MM.1S (cell line): Measurements from ENCODE around the gene COX10.

Experiments used
- EZH2 ChIP-seq: fragments of 300-600 bp; sonication (generic); optimal IDR thresholded peaks from 2 replicates; pipeline ENCODE3; 2017; ENCODE audit warnings: low read depth, mild to moderate bottlenecking, antibody characterized with exemption, low read length, mixed read lengths
- TF ChIP-seq, protein P1 (sequence below): fragments of 300-600 bp; sonication (generic); IDR thresholded peaks from 2 replicates; pipeline ENCODE4 v1.5.1; 2016; ENCODE audit warnings: antibody characterized with exemption, low read length, mixed read lengths

DNA sequence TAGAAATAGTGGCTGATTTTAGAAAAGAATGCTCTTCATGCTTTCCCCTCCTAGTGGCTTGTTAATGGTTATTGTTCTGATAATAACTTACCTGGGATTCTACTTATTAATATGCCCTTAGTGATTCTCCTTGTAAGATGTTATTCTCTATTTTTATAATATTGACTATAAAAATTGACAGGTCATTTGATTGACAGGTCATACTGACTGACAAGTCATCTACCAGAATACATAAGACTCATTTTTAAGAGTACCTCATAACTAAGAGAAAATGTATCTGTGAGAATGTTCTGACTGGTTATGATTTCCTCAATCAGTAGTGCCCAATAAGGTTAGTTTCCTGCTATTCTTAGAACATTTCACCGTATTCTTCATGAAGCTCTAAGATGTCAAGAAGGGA lies 8.6 kb upstream of the COX10 start:
- TF ChIP-seq EZH2 = no peak
- TF ChIP-seq, protein P1, sequence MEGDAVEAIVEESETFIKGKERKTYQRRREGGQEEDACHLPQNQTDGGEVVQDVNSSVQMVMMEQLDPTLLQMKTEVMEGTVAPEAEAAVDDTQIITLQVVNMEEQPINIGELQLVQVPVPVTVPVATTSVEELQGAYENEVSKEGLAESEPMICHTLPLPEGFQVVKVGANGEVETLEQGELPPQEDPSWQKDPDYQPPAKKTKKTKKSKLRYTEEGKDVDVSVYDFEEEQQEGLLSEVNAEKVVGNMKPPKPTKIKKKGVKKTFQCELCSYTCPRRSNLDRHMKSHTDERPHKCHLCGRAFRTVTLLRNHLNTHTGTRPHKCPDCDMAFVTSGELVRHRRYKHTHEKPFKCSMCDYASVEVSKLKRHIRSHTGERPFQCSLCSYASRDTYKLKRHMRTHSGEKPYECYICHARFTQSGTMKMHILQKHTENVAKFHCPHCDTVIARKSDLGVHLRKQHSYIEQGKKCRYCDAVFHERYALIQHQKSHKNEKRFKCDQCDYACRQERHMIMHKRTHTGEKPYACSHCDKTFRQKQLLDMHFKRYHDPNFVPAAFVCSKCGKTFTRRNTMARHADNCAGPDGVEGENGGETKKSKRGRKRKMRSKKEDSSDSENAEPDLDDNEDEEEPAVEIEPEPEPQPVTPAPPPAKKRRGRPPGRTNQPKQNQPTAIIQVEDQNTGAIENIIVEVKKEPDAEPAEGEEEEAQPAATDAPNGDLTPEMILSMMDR = no peak
